Type B pancreatic cell (in vitro differentiated cells): ENCODE measurements around the gene AMN. TPM values are rescaled to one million over a fixed set of nuclear protein-coding genes. Genes with fewer than 3 reads are reported as not detected.

ENCODE experiments used
- DNase-seq: peaks from one replicate; pipeline ENCODE4 v3.0.0; 2021; ENCODE audit warnings: mixed read lengths; ENCODE audit not compliant: unreplicated experiment; ENCODE audit errors: extremely low spot score
- H3K27ac Mint-ChIP-seq: 2 replicates; pipeline ENCODE4 v1.8.0; 2021; ENCODE audit warnings: mild to moderate bottlenecking, mixed read lengths
- H3K27me3 Mint-ChIP-seq: 2 replicates; pipeline ENCODE4 v1.8.0; 2021; ENCODE audit warnings: mixed read lengths
- H3K36me3 Mint-ChIP-seq: 2 replicates; pipeline ENCODE4 v1.8.0; 2021; ENCODE audit warnings: mixed read lengths
- H3K4me1 Mint-ChIP-seq: one replicate; pipeline ENCODE4 v1.8.0; 2021; ENCODE audit warnings: mixed read lengths; ENCODE audit not compliant: unreplicated experiment
- H3K4me3 Mint-ChIP-seq: 2 replicates; pipeline ENCODE4 v1.8.0; 2021; ENCODE audit warnings: mild to moderate bottlenecking, mixed read lengths
- H3K9me3 Mint-ChIP-seq: 2 replicates; pipeline ENCODE4 v1.8.0; 2021; ENCODE audit warnings: mixed read lengths
- CTCF ChIP-seq: fragments of 200-600 bp; sonication (generic); conservative IDR thresholded peaks from 2 replicates; pipeline ENCODE4 v1.5.0; 2021; ENCODE audit warnings: antibody characterized with exemption, mild to moderate bottlenecking
- total RNA-seq: library from RNA; stranded (reverse); gene quantifications from 2 replicates; pipeline ENCODE4 v1.2.1, GENCODE V29; 2021; ENCODE audit warnings: low replicate concordance

The AMN gene
- total RNA-seq, 1 donor from 2014 or later: 18.3 TPM

- no peak overlapping the region for H3K4me3 Mint-ChIP-seq
- no peaks in the 10 kb centered on the region for H3K27me3 Mint-ChIP-seq
- no peak for DNase-seq
- H3K36me3 Mint-ChIP-seq: peaks cover 22% of the 10 kb centered on the region
- no peaks in the 10 kb centered on the region for H3K4me1 Mint-ChIP-seq
- no peaks in the 10 kb centered on the region for H3K9me3 Mint-ChIP-seq
- no peak for TF ChIP-seq CTCF
- H3K27ac Mint-ChIP-seq: no peak overlapping the region
These were observed 49.6 kb downstream of the AMN start for GRCh38 chr14:102971836-102972606.

GRCh38 chr14:102973706-102974285, 51.3 kb downstream of the AMN start:
- Mint-ChIP-seq H3K27ac (no peak overlapping the region), H3K4me3 (no peak overlapping the region), H3K36me3 (peaks cover 19% of the 10 kb centered on the region), H3K27me3 (no peaks in the 10 kb centered on the region), H3K4me1 (no peaks in the 10 kb centered on the region), H3K9me3 (no peaks in the 10 kb centered on the region)
- DNase-seq: no peak
- no peak for TF ChIP-seq CTCF

GRCh38 chr14:102975662-102976061, 53.2 kb downstream of the AMN start:
- DNase-seq: no peak
- Mint-ChIP-seq H3K36me3 (peaks cover 19% of the 10 kb centered on the region), H3K9me3 (no peaks in the 10 kb centered on the region), H3K27me3 (no peaks in the 10 kb centered on the region), H3K4me1 (no peaks in the 10 kb centered on the region), H3K27ac (no peak overlapping the region), H3K4me3 (no peak overlapping the region)
- no peak for TF ChIP-seq CTCF

GRCh38 chr14:102977475-102977874, 55.0 kb downstream of the AMN start:
- Mint-ChIP-seq H3K27me3 (no peaks in the 10 kb centered on the region), H3K27ac (no peak overlapping the region), H3K4me3 (no peak overlapping the region), H3K9me3 (no peaks in the 10 kb centered on the region), H3K4me1 (no peaks in the 10 kb centered on the region), H3K36me3 (peaks cover 14% of the 10 kb centered on the region)
- no peak for DNase-seq
- no peak for TF ChIP-seq CTCF

GRCh38 chr14:102979406-102979805, 56.9 kb downstream of the AMN start:
- no peak for DNase-seq
- Mint-ChIP-seq H3K4me3 (no peak overlapping the region), H3K4me1 (no peaks in the 10 kb centered on the region), H3K36me3 (peaks cover 12% of the 10 kb centered on the region), H3K27me3 (no peaks in the 10 kb centered on the region), H3K27ac (no peak overlapping the region), H3K9me3 (no peaks in the 10 kb centered on the region)
- TF ChIP-seq CTCF: no peak
